Colonic mucosa (tissue), 4 donors: ENCODE measurements around the gene DYNLT2. TPM values are rescaled to one million over a fixed set of nuclear protein-coding genes. Genes with fewer than 3 reads are reported as not detected.

Source experiments
- DNase-seq: peaks from one replicate; pipeline ENCODE4 v3.0.0-alpha.2; 2020
- H3K27ac ChIP-seq: fragments of 200-600 bp; one replicate; pipeline ENCODE4 v1.8.0; 2021
- H3K27me3 ChIP-seq: fragments of 200-600 bp; one replicate; pipeline ENCODE4 v1.8.0; 2021
- H3K36me3 ChIP-seq: fragments of 200-600 bp; one replicate; pipeline ENCODE4 v1.8.0; 2021
- H3K4me1 ChIP-seq: fragments of 200-600 bp; one replicate; pipeline ENCODE4 v1.8.0; 2021; ENCODE audit warnings: mild to moderate bottlenecking
- H3K4me3 ChIP-seq: fragments of 200-600 bp; one replicate; pipeline ENCODE4 v1.8.0; 2021
- H3K9ac ChIP-seq, 2 donors: one replicate each; pipeline ENCODE4 v1.7.0; 2013; ENCODE audit warnings: control low read depth in 2 of 2, low read depth in 2 of 2, low read length in 2 of 2
- H3K9me3 ChIP-seq: fragments of 200-600 bp; one replicate; pipeline ENCODE4 v1.8.0; 2021
- CTCF ChIP-seq: fragments of 200-600 bp; IDR thresholded peaks from one replicate; pipeline ENCODE4 v1.8.0; 2022; ENCODE audit warnings: antibody characterized with exemption, mild to moderate bottlenecking
- intact Hi-C: fragments of 100-400 bp; cut with DNase I; formaldehyde crosslinking; loops from one replicate; pipeline ENCODE4 v1.14.1; 2022
- total RNA-seq, 2 donors: library from RNA; stranded (reverse); fragmentation: NEBNext Ultra II Directional in 1 of 2; extraction: Animal tissue kit (Norgen Biotek cat#: 25700) in 1 of 2; gene quantifications; one replicate each; pipeline ENCODE4 v1.2.1, GENCODE V29; 2021
- donor health status: healthy.
- donor health status: DM: no; HTN: no; CAD: no.
- donor health status: DM: no; HTN: no; CAD: no.

Gene DYNLT2
- total RNA-seq, 2 donors from 2014 or later = 1.4 to 2.2 TPM

GRCh38 chr6:169777896-169778295, 26.5 kb upstream of the DYNLT2 start:
- Histone ChIP-seq H3K36me3 (no peaks in the 10 kb centered on the region), H3K27me3 (no peaks in the 10 kb centered on the region), H3K4me3 (no peak overlapping the region), H3K27ac (no peak overlapping the region), H3K4me1 (no peaks in the 10 kb centered on the region), H3K9me3 (no peaks in the 10 kb centered on the region), H3K9ac (no peak overlapping the region)
- no peak for TF ChIP-seq CTCF
- peak; percentile 6 for DNase-seq
- intact Hi-C loops = no loop called here

GRCh38 chr6:169776379-169776778, 25.0 kb upstream of the DYNLT2 start:
- intact Hi-C loops = no loop called here

GRCh38 chr6:169775321-169775720, 23.9 kb upstream of the DYNLT2 start:
- DNase-seq = peak; percentile 10
- TF ChIP-seq CTCF = no peak
- no peak overlapping the region for H3K27ac ChIP-seq
- H3K9ac ChIP-seq = no peak overlapping the region
- no peaks in the 10 kb centered on the region for H3K4me1 ChIP-seq
- H3K36me3 ChIP-seq = no peaks in the 10 kb centered on the region
- intact Hi-C loops = no loop called here
- H3K27me3 ChIP-seq = no peaks in the 10 kb centered on the region
- H3K4me3 ChIP-seq = no peak overlapping the region
- no peaks in the 10 kb centered on the region for H3K9me3 ChIP-seq

More at GRCh38 chr6:169776379-169776778, 25.0 kb upstream of the DYNLT2 start:
- peak; percentile 5 for DNase-seq
- Histone ChIP-seq H3K9ac (no peak overlapping the region), H3K36me3 (no peaks in the 10 kb centered on the region), H3K27me3 (no peaks in the 10 kb centered on the region), H3K4me1 (no peaks in the 10 kb centered on the region), H3K9me3 (no peaks in the 10 kb centered on the region), H3K4me3 (no peak overlapping the region), H3K27ac (no peak overlapping the region)
- TF ChIP-seq CTCF = no peak

- Histone ChIP-seq H3K27me3 (no peaks in the 10 kb centered on the region), H3K9ac (no peak overlapping the region), H3K36me3 (no peaks in the 10 kb centered on the region), H3K9me3 (no peaks in the 10 kb centered on the region), H3K27ac (no peak overlapping the region), H3K4me3 (no peak overlapping the region), H3K4me1 (no peaks in the 10 kb centered on the region)
- intact Hi-C loops = no loop called here
- no peak for DNase-seq
- no peak for TF ChIP-seq CTCF
These were observed 23.0 kb upstream of the DYNLT2 start for GRCh38 chr6:169774347-169774746.

GRCh38 chr6:169766921-169767736, 15.8 kb upstream of the DYNLT2 start:
- Histone ChIP-seq H3K9me3 (no peaks in the 10 kb centered on the region), H3K27me3 (no peaks in the 10 kb centered on the region), H3K27ac (no peak overlapping the region), H3K9ac (no peak overlapping the region), H3K4me3 (no peak overlapping the region), H3K36me3 (no peaks in the 10 kb centered on the region), H3K4me1 (no peaks in the 10 kb centered on the region)
- TF ChIP-seq CTCF = no peak
- DNase-seq = no peak
- intact Hi-C loops = no loop called here
